Nephron (organoid): Measurements from ENCODE around the gene BICC1.

Experiments used
- H3K27ac Mint-ChIP-seq, 3 experiments: 2 replicates each; pipeline ENCODE4 v1.8.0; 2020; ENCODE audit warnings: mixed read lengths in 3 of 3, mild to moderate bottlenecking in 2 of 3, moderate library complexity in 1 of 3
- H3K27me3 Mint-ChIP-seq: 2 replicates; pipeline ENCODE4 v1.8.0; 2021; ENCODE audit warnings: low read depth, mild to moderate bottlenecking, moderate library complexity, mixed read lengths
- H3K36me3 Mint-ChIP-seq: 2 replicates; pipeline ENCODE4 v1.8.0; 2020; ENCODE audit warnings: low read depth, mixed read lengths
- H3K4me1 Mint-ChIP-seq: 2 replicates; pipeline ENCODE4 v1.8.0; 2020; ENCODE audit warnings: mixed read lengths
- H3K4me3 Mint-ChIP-seq, 3 experiments: 2 replicates each; pipeline ENCODE4 v1.8.0; 2020; ENCODE audit warnings: mild to moderate bottlenecking in 3 of 3, mixed read lengths in 3 of 3, moderate library complexity in 2 of 3
- H3K9me3 Mint-ChIP-seq: 2 replicates; pipeline ENCODE4 v1.8.0; 2020; ENCODE audit warnings: mixed read lengths
- TF ChIP-seq, protein P1 (sequence below), 3 experiments: fragments of 200-600 bp; sonication (generic); IDR thresholded peaks; one replicate each; pipeline ENCODE4 v1.5.0; 2021; ENCODE audit warnings: antibody characterized with exemption in 3 of 3; ENCODE audit not compliant: unreplicated experiment in 3 of 3

Gene BICC1

GRCh38 chr10:58840840-58841435, 328.3 kb downstream of the BICC1 start:
- Mint-ChIP-seq H3K27ac (peak overlapping the region in 1 of 3 experiments; percentile 37), H3K27me3 (no peaks in the 10 kb centered on the region), H3K36me3 (no peaks in the 10 kb centered on the region), H3K4me1 (peaks cover 27% of the 10 kb centered on the region), H3K4me3 (no peak overlapping the region), H3K9me3 (peaks cover 3% of the 10 kb centered on the region)
- TF ChIP-seq, protein P1, sequence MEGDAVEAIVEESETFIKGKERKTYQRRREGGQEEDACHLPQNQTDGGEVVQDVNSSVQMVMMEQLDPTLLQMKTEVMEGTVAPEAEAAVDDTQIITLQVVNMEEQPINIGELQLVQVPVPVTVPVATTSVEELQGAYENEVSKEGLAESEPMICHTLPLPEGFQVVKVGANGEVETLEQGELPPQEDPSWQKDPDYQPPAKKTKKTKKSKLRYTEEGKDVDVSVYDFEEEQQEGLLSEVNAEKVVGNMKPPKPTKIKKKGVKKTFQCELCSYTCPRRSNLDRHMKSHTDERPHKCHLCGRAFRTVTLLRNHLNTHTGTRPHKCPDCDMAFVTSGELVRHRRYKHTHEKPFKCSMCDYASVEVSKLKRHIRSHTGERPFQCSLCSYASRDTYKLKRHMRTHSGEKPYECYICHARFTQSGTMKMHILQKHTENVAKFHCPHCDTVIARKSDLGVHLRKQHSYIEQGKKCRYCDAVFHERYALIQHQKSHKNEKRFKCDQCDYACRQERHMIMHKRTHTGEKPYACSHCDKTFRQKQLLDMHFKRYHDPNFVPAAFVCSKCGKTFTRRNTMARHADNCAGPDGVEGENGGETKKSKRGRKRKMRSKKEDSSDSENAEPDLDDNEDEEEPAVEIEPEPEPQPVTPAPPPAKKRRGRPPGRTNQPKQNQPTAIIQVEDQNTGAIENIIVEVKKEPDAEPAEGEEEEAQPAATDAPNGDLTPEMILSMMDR (IDR thresholded peaks at IDR 0.05; ENCODE audit: unreplicated experiment in 3 of 3) = no peak

GRCh38 chr10:58842860-58843376, 330.2 kb downstream of the BICC1 start:
- TF ChIP-seq, protein P1 (IDR thresholded peaks at IDR 0.05; ENCODE audit: unreplicated experiment in 3 of 3) = no peak
- Mint-ChIP-seq H3K4me1 (peaks cover 10% of the 10 kb centered on the region), H3K27ac (no peak overlapping the region), H3K9me3 (peaks cover 3% of the 10 kb centered on the region), H3K36me3 (no peaks in the 10 kb centered on the region), H3K27me3 (no peaks in the 10 kb centered on the region), H3K4me3 (no peak overlapping the region)

GRCh38 chr10:58843760-58844159, 331.1 kb downstream of the BICC1 start:
- H3K4me1 Mint-ChIP-seq = peaks cover 1% of the 10 kb centered on the region

GRCh38 chr10:58844680-58845079, 332.0 kb downstream of the BICC1 start:
- Mint-ChIP-seq H3K36me3 (no peaks in the 10 kb centered on the region), H3K27ac (no peak overlapping the region), H3K4me1 (no peaks in the 10 kb centered on the region), H3K27me3 (no peaks in the 10 kb centered on the region), H3K4me3 (no peak overlapping the region), H3K9me3 (peaks cover 3% of the 10 kb centered on the region)
- TF ChIP-seq, protein P1 (IDR thresholded peaks at IDR 0.05; ENCODE audit: unreplicated experiment in 3 of 3) = no peak

More at GRCh38 chr10:58843760-58844159, 331.1 kb downstream of the BICC1 start:
- Mint-ChIP-seq H3K9me3 (peaks cover 3% of the 10 kb centered on the region), H3K27ac (no peak overlapping the region), H3K36me3 (no peaks in the 10 kb centered on the region), H3K4me3 (no peak overlapping the region), H3K27me3 (no peaks in the 10 kb centered on the region)
- TF ChIP-seq, protein P1 (IDR thresholded peaks at IDR 0.05; ENCODE audit: unreplicated experiment in 3 of 3) = no peak

DNA sequence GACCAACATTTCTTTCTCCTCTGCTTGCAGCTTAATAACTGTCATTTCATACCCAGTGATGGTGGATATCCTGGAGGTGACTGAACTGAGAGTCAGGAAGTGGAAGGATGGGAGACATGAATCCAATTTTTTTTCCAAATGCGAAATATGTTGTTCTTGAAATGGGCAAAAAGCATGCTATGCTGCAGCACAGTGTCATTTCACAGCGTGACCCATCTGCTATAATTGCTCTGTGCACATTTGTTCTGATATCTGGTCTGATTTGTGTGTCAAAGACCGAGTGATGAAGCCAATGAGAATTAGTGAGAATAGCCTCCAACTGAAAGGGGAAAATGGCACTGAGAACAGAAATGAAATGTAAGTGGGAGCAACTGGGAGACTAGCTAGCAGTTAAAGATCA, 334.2 kb downstream of the BICC1 start:
- Mint-ChIP-seq H3K4me1 (no peaks in the 10 kb centered on the region), H3K4me3 (no peak overlapping the region), H3K27me3 (no peaks in the 10 kb centered on the region), H3K9me3 (peaks cover 6% of the 10 kb centered on the region), H3K36me3 (no peaks in the 10 kb centered on the region), H3K27ac (no peak overlapping the region)
- TF ChIP-seq, protein P1 (IDR thresholded peaks at IDR 0.05; ENCODE audit: unreplicated experiment in 3 of 3) = no peak

DNA sequence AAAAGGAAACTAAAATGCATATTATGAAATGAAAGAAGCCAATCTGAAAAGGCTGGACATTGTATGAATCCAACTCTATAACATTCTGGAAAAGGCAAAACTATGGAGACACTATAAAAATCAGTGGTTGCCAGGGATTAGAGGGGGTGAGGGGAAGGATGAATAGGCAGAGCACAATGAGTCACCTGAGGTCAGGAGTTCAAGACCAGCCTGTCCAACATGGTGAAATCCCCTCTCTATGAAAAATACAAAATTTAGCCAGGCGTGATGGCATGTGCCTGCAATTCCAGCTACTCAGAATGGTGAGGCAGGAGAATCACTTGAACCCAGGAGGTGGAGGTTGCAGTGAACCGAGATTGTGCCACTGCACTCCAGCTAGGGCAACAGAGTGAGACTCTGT, 338.9 kb downstream of the BICC1 start:
- no peaks in the 10 kb centered on the region for H3K27me3 Mint-ChIP-seq
- H3K36me3 Mint-ChIP-seq = no peaks in the 10 kb centered on the region
- peaks cover 4% of the 10 kb centered on the region for H3K4me1 Mint-ChIP-seq

More for the DNA sequence above, 338.9 kb downstream of the BICC1 start:
- no peak overlapping the region for H3K4me3 Mint-ChIP-seq
- H3K9me3 Mint-ChIP-seq = peaks cover 3% of the 10 kb centered on the region
- TF ChIP-seq, protein P1 (IDR thresholded peaks at IDR 0.05; ENCODE audit: unreplicated experiment in 3 of 3) = no peak
- H3K27ac Mint-ChIP-seq = no peak overlapping the region
